ENCODE results near the gene AGAP3.

GRCh38 chr7:151133266-151133985 is 47.2 kb downstream of the AGAP3 start:
- TF ChIP-seq ATF3 (IDR thresholded peaks at IDR 0.05) (no peak), RAD21 (IDR thresholded peaks at IDR 0.05) (no peak), CTCF (IDR thresholded peaks at IDR 0.05; ENCODE audit: low read depth, low read length, missing input control) (no peak), GABPA (IDR thresholded peaks at IDR 0.05 in 1 of 2, conservative IDR thresholded peaks at IDR 0.05 in 1 of 2) (no peak), EGR1 (IDR thresholded peaks at IDR 0.05; ENCODE audit: low read depth in 2 of 2) (no peak), TAF1 (conservative IDR thresholded peaks at IDR 0.05) (no peak), SP1 (IDR thresholded peaks at IDR 0.05) (no peak), RXRA (IDR thresholded peaks at IDR 0.05) (no peak), REST (IDR thresholded peaks at IDR 0.05) (no peak)
